OCI-LY7 (cell line): ENCODE measurements around the gene HDAC10. TPM values are rescaled to one million over a fixed set of nuclear protein-coding genes. Genes with fewer than 3 reads are reported as not detected.

ENCODE experiments used
- BruUV-seq: library from RNA; stranded (reverse); fragments of 400-500 nt; replicated peaks from 2 replicates; lab custom pipeline; 2021; lab: Mats Ljungman, UMichigan
- CTCF ChIA-PET: fragments of 300-600 bp; sonication (Branson Sonifier 250); formaldehyde crosslinking; loops from one replicate; lab custom pipeline; 2022; ENCODE audit warnings: antibody characterized with exemption; ENCODE audit not compliant: unreplicated experiment; lab: Charles Lee
- POLR2A ChIA-PET: fragments of 300-600 bp; sonication (Branson Sonifier 250); formaldehyde crosslinking; loops from one replicate; lab custom pipeline; 2022; ENCODE audit warnings: antibody characterized with exemption; lab: Charles Lee
- DNase-seq: peaks from one replicate; pipeline ENCODE4 v3.0.0-alpha.2; 2015; ENCODE audit warnings: low spot score
- H2AFZ ChIP-seq: fragments of 200-600 bp; sonication (generic), shearing (Covaris generic); 2 replicates; pipeline ENCODE4 v1.6.1; 2014; ENCODE audit warnings: mild to moderate bottlenecking, antibody characterized with exemption, low read length, moderate library complexity
- H3K27ac ChIP-seq: fragments of 200-600 bp; sonication (generic); 2 replicates; pipeline ENCODE4 v1.5.1; 2014; ENCODE audit warnings: mixed run types, low read depth, mild to moderate bottlenecking, moderate library complexity, low read length, inconsistent platforms; ENCODE audit not compliant: poor library complexity, severe bottlenecking
- H3K36me3 ChIP-seq: fragments of 200-600 bp; sonication (generic); 2 replicates; pipeline ENCODE4 v1.6.1; 2014; ENCODE audit warnings: mild to moderate bottlenecking, antibody characterized with exemption, low read length, moderate library complexity, mixed read lengths; ENCODE audit not compliant: insufficient read depth
- H3K4me1 ChIP-seq: fragments of 200-600 bp; sonication (generic); 2 replicates; pipeline ENCODE4 v1.5.1; 2014; ENCODE audit warnings: mild to moderate bottlenecking, low read length; ENCODE audit not compliant: insufficient read depth, poor library complexity, severe bottlenecking
- H3K4me2 ChIP-seq: fragments of 200-600 bp; sonication (generic); 2 replicates; pipeline ENCODE4 v1.6.1; 2014; ENCODE audit warnings: mild to moderate bottlenecking, low read length
- H3K4me3 ChIP-seq: fragments of 200-600 bp; sonication (generic); 2 replicates; pipeline ENCODE4 v1.5.1; 2014; ENCODE audit warnings: mild to moderate bottlenecking, low read depth, low read length; ENCODE audit not compliant: poor library complexity, severe bottlenecking
- H3K79me2 ChIP-seq: fragments of 200-600 bp; sonication (generic); 2 replicates; pipeline ENCODE4 v1.6.1; 2016; ENCODE audit warnings: low read depth, mild to moderate bottlenecking, low read length, moderate library complexity, mixed read lengths; ENCODE audit not compliant: insufficient read depth
- H3K9me2 ChIP-seq: fragments of 200-600 bp; sonication (generic); 2 replicates; pipeline ENCODE4 v1.6.1; 2016; ENCODE audit warnings: mild to moderate bottlenecking, low read length, mixed read lengths; ENCODE audit not compliant: insufficient read depth
- H3K9me3 ChIP-seq: fragments of 200-600 bp; sonication (generic); 2 replicates; pipeline ENCODE4 v1.6.1; 2014; ENCODE audit warnings: mild to moderate bottlenecking, mixed run types, low read length, mixed read lengths
- H4K20me1 ChIP-seq: fragments of 200-600 bp; sonication (generic); 2 replicates; pipeline ENCODE4 v1.6.1; 2014; ENCODE audit warnings: mild to moderate bottlenecking, antibody characterized with exemption, low read length, moderate library complexity, mixed read lengths; ENCODE audit not compliant: insufficient read depth
- CTCF ChIP-seq: fragments of 200-600 bp; sonication (generic); conservative IDR thresholded peaks from 2 replicates; pipeline ENCODE4 v1.5.1; 2014; ENCODE audit warnings: mild to moderate bottlenecking, antibody characterized with exemption, low read length, moderate library complexity, mixed read lengths
- EZH2phosphoT487 ChIP-seq: fragments of 200-600 bp; sonication (generic); IDR thresholded peaks from 2 replicates; pipeline ENCODE4 v1.6.1; 2018; ENCODE audit warnings: low read depth, borderline replicate concordance, mild to moderate bottlenecking, mixed run types, antibody characterized with exemption, low read length, moderate library complexity, mixed read lengths
- intact Hi-C: fragments of 100-400 bp; cut with micrococcal nuclease; formaldehyde crosslinking; loops from one replicate; pipeline ENCODE4 v1.10.0; 2022; ENCODE audit not compliant: unreplicated experiment
- total RNA-seq, 2 experiments: library from RNA; depleted of rRNA in 1 of 2; stranded (reverse); fragments of >200 nt in 1 of 2; shearing (Covaris generic) in 1 of 2; gene quantifications; 2 replicates each; pipeline ENCODE4 v1.2.3, GENCODE V29; 2014 to 2022

Gene HDAC10
- total RNA-seq, 2 experiments from 2014 or later, result 49.4 to 74.9 TPM

- TF ChIP-seq CTCF (peak; percentile 94), EZH2phosphoT487 (no peak)
- Histone ChIP-seq H3K36me3 (peaks cover 16% of the 10 kb centered on the region; the same call in 1 of the 2 replicates), H2AFZ (no peak overlapping the region), H3K4me2 (no peak overlapping the region), H3K79me2 (no peaks in the 10 kb centered on the region), H3K27ac (peak overlapping the region; percentile 40), H3K9me3 (peaks cover 5% of the 10 kb centered on the region; the same call in 1 of the 2 replicates), H3K9me2 (no peaks in the 10 kb centered on the region), H3K4me3 (no peak overlapping the region), H3K4me1 (peaks cover 16% of the 10 kb centered on the region), H4K20me1 (no peaks in the 10 kb centered on the region)
- no TSS peak for BruUV-seq
- ChIA-PET POLR2A (interaction anchor here (0.5 to 1.1 kb wide), 6 partner anchors 8 to 416 kb away, joined by 3 to 5 read pairs (median 4); no protein-coding TSS in a partner anchor), CTCF (interaction anchor here (0.6 to 1.5 kb wide), 13 partner anchors 12 to 150 kb away, joined by 3 to 20 read pairs (median 6); partner anchors contain the start of gene TUBGCP6)
- intact Hi-C loops, result loop anchor here (1.0 to 2.0 kb wide), 3 partner anchors 43 to 66 kb away; partner anchors contain the start of gene DENND6B
- DNase-seq, result peak; percentile 86
These were observed 25.1 kb upstream of the HDAC10 start for GRCh38 chr22:50276143-50276542.

- H3K4me2 ChIP-seq, result no peak overlapping the region
- no peak overlapping the region for H2AFZ ChIP-seq
- peaks cover 16% of the 10 kb centered on the region; the same call in 1 of the 2 replicates for H3K36me3 ChIP-seq
- no peak for TF ChIP-seq EZH2phosphoT487
- TF ChIP-seq CTCF, result no peak
- no peak overlapping the region for H3K27ac ChIP-seq
- H3K9me3 ChIP-seq, result peaks cover 5% of the 10 kb centered on the region; the same call in 1 of the 2 replicates
- no peaks in the 10 kb centered on the region for H3K79me2 ChIP-seq
- no TSS peak for BruUV-seq
- CTCF ChIA-PET, result interaction anchor here (1.0 to 1.5 kb wide), 4 partner anchors 13 to 52 kb away, joined by 3 to 20 read pairs (median 7); no protein-coding TSS in a partner anchor
- intact Hi-C loops, result loop anchor here (1.0 to 2.0 kb wide), 3 partner anchors 43 to 67 kb away; partner anchors contain the start of gene DENND6B
- H3K4me3 ChIP-seq, result no peak overlapping the region
- H3K9me2 ChIP-seq, result no peaks in the 10 kb centered on the region
- DNase-seq, result no peak
- no peaks in the 10 kb centered on the region for H4K20me1 ChIP-seq
- peaks cover 23% of the 10 kb centered on the region for H3K4me1 ChIP-seq
- POLR2A ChIA-PET, result interaction anchor here (1.1 kb wide), 1 partner anchor 45 kb away, joined by 4 read pairs; no protein-coding TSS in a partner anchor
These were observed 24.4 kb upstream of the HDAC10 start for GRCh38 chr22:50275181-50276055.
